WTC11 (cell line): ENCODE results near the gene FHL1. TPM values are rescaled to one million over a fixed set of nuclear protein-coding genes. Genes with fewer than 3 reads are reported as not detected.

Source experiments
- ATAC-seq: fragments of 200-7000 bp; cut with Tn5 transposase; 2 replicates; pipeline ENCODE4 v1.10.0; 2021; ENCODE audit warnings: mild to moderate bottlenecking, moderate library complexity
- CTCF ChIA-PET: fragments of 300-600 bp; sonication (Branson Sonifier 250); formaldehyde crosslinking; loops from one replicate; lab custom pipeline; 2021; ENCODE audit warnings: antibody characterized with exemption; lab: Charles Lee
- POLR2A ChIA-PET: fragments of 350-600 bp; sonication (Branson Sonifier 250); formaldehyde crosslinking; loops from one replicate; lab custom pipeline; 2021; ENCODE audit warnings: antibody characterized with exemption; lab: Charles Lee
- DNase-seq: peaks from one replicate; pipeline ENCODE4 v3.0.0; 2021; ENCODE audit warnings: low spot score
- H3K27ac Mint-ChIP-seq: 2 replicates; pipeline ENCODE4 v1.8.0; 2021; ENCODE audit warnings: mixed read lengths
- H3K27me3 Mint-ChIP-seq: 2 replicates; pipeline ENCODE4 v1.8.0; 2021; ENCODE audit warnings: low read depth, mild to moderate bottlenecking, moderate library complexity, mixed read lengths
- H3K36me3 Mint-ChIP-seq: 2 replicates; pipeline ENCODE4 v1.8.0; 2021; ENCODE audit warnings: mixed read lengths
- H3K4me1 Mint-ChIP-seq: 2 replicates; pipeline ENCODE4 v1.8.0; 2022; ENCODE audit warnings: mixed read lengths
- H3K4me3 Mint-ChIP-seq: 2 replicates; pipeline ENCODE4 v1.8.0; 2021; ENCODE audit warnings: mild to moderate bottlenecking, moderate library complexity, mixed read lengths
- H3K9me3 Mint-ChIP-seq: 2 replicates; pipeline ENCODE4 v1.8.0; 2021; ENCODE audit warnings: mixed read lengths
- CREB1 ChIP-seq: sonication (generic); formaldehyde crosslinking; IDR thresholded peaks from 2 replicates; pipeline ENCODE4 v1.8.0; 2023; ENCODE audit warnings: mild to moderate bottlenecking, missing genetic modification reagents
- CTCF ChIP-seq: fragments of 200-600 bp; IDR thresholded peaks from 2 replicates; pipeline ENCODE4 v1.8.0; 2022; ENCODE audit warnings: antibody characterized with exemption
- MAX ChIP-seq: sonication (generic); formaldehyde crosslinking; IDR thresholded peaks from 2 replicates; pipeline ENCODE4 v1.8.0; 2022; ENCODE audit warnings: mild to moderate bottlenecking, missing genetic modification reagents
- PRDM15 ChIP-seq: sonication (generic); formaldehyde crosslinking; IDR thresholded peaks from 2 replicates; pipeline ENCODE4 v1.8.0; 2022; ENCODE audit warnings: missing genetic modification reagents
- STAT6 ChIP-seq: sonication (generic); formaldehyde crosslinking; conservative IDR thresholded peaks from 2 replicates; pipeline ENCODE4 v1.8.1; 2023; ENCODE audit warnings: mild to moderate bottlenecking, low read depth, missing genetic modification reagents, moderate library complexity
- ZBTB21 ChIP-seq: sonication (generic); formaldehyde crosslinking; IDR thresholded peaks from 2 replicates; pipeline ENCODE4 v1.8.1; 2023; ENCODE audit warnings: mild to moderate bottlenecking, missing genetic modification reagents, borderline replicate concordance
- ZMAT4 ChIP-seq: fragments of 250-450 bp; sonication (Bioruptor Pico); IDR thresholded peaks from 2 replicates; pipeline ENCODE4 v1.9.0; 2021; ENCODE audit warnings: mild to moderate bottlenecking
- ZNF121 ChIP-seq: sonication (generic); formaldehyde crosslinking; IDR thresholded peaks from 2 replicates; pipeline ENCODE4 v1.8.0; 2023; ENCODE audit warnings: missing genetic modification reagents
- ZNF281 ChIP-seq: sonication (generic); formaldehyde crosslinking; IDR thresholded peaks from 2 replicates; pipeline ENCODE4 v1.8.0; 2023; ENCODE audit warnings: mild to moderate bottlenecking, missing genetic modification reagents
- ZNF425 ChIP-seq: fragments of 250-450 bp; sonication (Bioruptor Pico); conservative IDR thresholded peaks from 2 replicates; pipeline ENCODE4 v1.9.0; 2021; ENCODE audit warnings: mild to moderate bottlenecking
- ZNF671 ChIP-seq: fragments of 250-450 bp; sonication (Bioruptor Pico); IDR thresholded peaks from 2 replicates; pipeline ENCODE4 v1.8.0; 2021; ENCODE audit warnings: mild to moderate bottlenecking
- total RNA-seq: library from RNA; stranded (reverse); gene quantifications from 3 replicates; pipeline ENCODE4 v1.2.3, GENCODE V29; 2021

FHL1 gene
- total RNA-seq, 1 experiment from 2014 or later, result 43.5 TPM

- ChIA-PET POLR2A (no interaction called here), CTCF (interaction anchor here (0.8 kb wide), 1 partner anchor 79 kb away, joined by 3 read pairs; no protein-coding TSS in a partner anchor)
- Mint-ChIP-seq H3K4me1 (peaks cover 13% of the 10 kb centered on the region), H3K4me3 (no peak overlapping the region), H3K36me3 (no peaks in the 10 kb centered on the region), H3K9me3 (no peaks in the 10 kb centered on the region), H3K27ac (no peak overlapping the region), H3K27me3 (no peaks in the 10 kb centered on the region)
- no peak for DNase-seq
- no peak for TF ChIP-seq ZNF425
- TF ChIP-seq ZNF671 (CRISPR knock-in tag), result no peak
- TF ChIP-seq ZMAT4 (CRISPR knock-in tag), result no peak
- TF ChIP-seq MAX (CRISPR knock-in tag), result no peak
- TF ChIP-seq CREB1 (CRISPR knock-in tag), result no peak
- no peak for TF ChIP-seq ZBTB21 (CRISPR knock-in tag)
- TF ChIP-seq STAT6 (CRISPR knock-in tag), result no peak
- TF ChIP-seq PRDM15, result no peak
- no peak for TF ChIP-seq CTCF
- TF ChIP-seq ZNF121, result no peak
- ATAC-seq, result no peak
These were observed 111.6 kb downstream of the FHL1 start for GRCh38 chrX:136258951-136259350.

- no peak for ATAC-seq
- Mint-ChIP-seq H3K4me1 (peaks cover 13% of the 10 kb centered on the region), H3K27me3 (no peaks in the 10 kb centered on the region), H3K27ac (no peak overlapping the region), H3K9me3 (no peaks in the 10 kb centered on the region), H3K4me3 (no peak overlapping the region), H3K36me3 (no peaks in the 10 kb centered on the region)
- ChIA-PET POLR2A (no interaction called here), CTCF (interaction anchor here (0.8 kb wide), 1 partner anchor 78 kb away, joined by 3 read pairs; no protein-coding TSS in a partner anchor)
- no peak for TF ChIP-seq ZNF281 (CRISPR knock-in tag)
- DNase-seq, result no peak
These were observed 112.2 kb downstream of the FHL1 start for GRCh38 chrX:136259543-136259942.
